H1 (cell line): ENCODE measurements around the gene HARS1. TPM values are rescaled to one million over a fixed set of nuclear protein-coding genes. Genes with fewer than 3 reads are reported as not detected.

Source experiments
- CTCF ChIA-PET: fragments of 300-600 bp; sonication (Branson Sonifier 250); formaldehyde crosslinking; loops from one replicate; lab custom pipeline; 2021; ENCODE audit not compliant: partially characterized antibody; lab: Charles Lee
- POLR2A ChIA-PET: fragments of 300-600 bp; sonication (Branson Sonifier 250); formaldehyde crosslinking; loops from one replicate; lab custom pipeline; 2021; ENCODE audit warnings: inconsistent platforms; ENCODE audit not compliant: partially characterized antibody; lab: Charles Lee
- DNase-seq, 2 experiments: peaks; one replicate each; pipeline versions ENCODE4 v3.0.0 to v3.0.0-alpha.2; 2010 to 2022; ENCODE audit warnings: low spot score in 2 of 2, low read depth in 1 of 2, mixed read lengths in 1 of 2
- FAIRE-seq: peaks from 2 replicates; lab custom pipeline; 2011; peaks lifted over from hg19 to GRCh38; lab: Jason Lieb, UNC
- H2AFZ ChIP-seq: 2 replicates; pipeline ENCODE4 v1.8.1; 2012; ENCODE audit warnings: low read length, inconsistent platforms
- H2AK5ac ChIP-seq: 2 replicates; pipeline ENCODE4 v1.6.1; 2013; ENCODE audit warnings: low read depth, low read length
- H2BK120ac ChIP-seq: replicated peaks from 2 replicates; pipeline ENCODE3; 2013; ENCODE audit warnings: low read depth, low read length, inconsistent platforms
- H2BK12ac ChIP-seq: 2 replicates; pipeline ENCODE4 v1.6.1; 2013; ENCODE audit warnings: low read depth, low read length
- H2BK15ac ChIP-seq: 2 replicates; pipeline ENCODE4 v1.6.1; 2013; ENCODE audit warnings: low read length
- H2BK20ac ChIP-seq: 2 replicates; pipeline ENCODE4 v1.6.1; 2013; ENCODE audit warnings: low read length
- H2BK5ac ChIP-seq: 2 replicates; pipeline ENCODE4 v1.6.1; 2013; ENCODE audit warnings: low read depth, low read length
- H3K14ac ChIP-seq: 2 replicates; pipeline ENCODE4 v1.6.1; 2013; ENCODE audit warnings: inconsistent platforms; ENCODE audit not compliant: insufficient read length
- H3K18ac ChIP-seq: 2 replicates; pipeline ENCODE4 v1.6.1; 2013; ENCODE audit warnings: low read length; ENCODE audit errors: extremely low read depth
- H3K23ac ChIP-seq: 2 replicates; pipeline ENCODE4 v1.6.1; 2013; ENCODE audit warnings: inconsistent platforms; ENCODE audit not compliant: insufficient read length
- H3K23me2 ChIP-seq: 2 replicates; pipeline ENCODE4 v1.6.1; 2013; ENCODE audit warnings: low read depth, low read length
- H3K27ac ChIP-seq: 2 replicates; pipeline ENCODE4 v1.6.1; 2011; ENCODE audit warnings: low read depth, low read length, inconsistent platforms
- H3K27me3 ChIP-seq, 4 experiments: replicated peaks in 1 of 4; 1 replicate in 1 of 4; 2 replicates in 3 of 4; pipeline versions ENCODE4 v1.6.1 to v1.8.1; 2011 to 2013; ENCODE audit warnings: low read length in 3 of 4, mild to moderate bottlenecking in 3 of 4, inconsistent platforms in 2 of 4, mixed read lengths in 2 of 4, moderate library complexity in 1 of 4; ENCODE audit not compliant: control insufficient read depth in 3 of 4, insufficient read depth in 3 of 4; ENCODE audit errors: extremely low read depth in 1 of 4
- H3K36me3 ChIP-seq, 4 experiments: 2 replicates each; pipeline versions ENCODE4 v1.6.1 to v1.8.1; 2011 to 2013; ENCODE audit warnings: mild to moderate bottlenecking in 4 of 4, low read length in 3 of 4, moderate library complexity in 2 of 4, control low read depth in 1 of 4, inconsistent platforms in 1 of 4; ENCODE audit not compliant: insufficient read depth in 4 of 4, control insufficient read depth in 2 of 4
- H3K4ac ChIP-seq: replicated peaks from 2 replicates; pipeline ENCODE3; 2013; ENCODE audit warnings: low read length, low read depth, mixed read lengths, inconsistent platforms; ENCODE audit not compliant: insufficient read length
- H3K4me1 ChIP-seq, 4 experiments: replicated peaks in 1 of 4; 1 replicate in 1 of 4; 2 replicates in 3 of 4; pipeline versions ENCODE4 v1.6.1 to v1.8.1; 2011 to 2013; ENCODE audit warnings: low read length in 3 of 4, inconsistent platforms in 2 of 4, mixed read lengths in 1 of 4; ENCODE audit not compliant: insufficient read depth in 4 of 4, control insufficient read depth in 3 of 4
- H3K4me2 ChIP-seq, 2 experiments: 2 replicates each; pipeline versions ENCODE4 v1.6.1 to v1.8.1; 2011 to 2013; ENCODE audit warnings: low read depth in 2 of 2, low read length in 2 of 2, control low read depth in 1 of 2, inconsistent platforms in 1 of 2, mild to moderate bottlenecking in 1 of 2; ENCODE audit not compliant: insufficient read depth in 1 of 2
- H3K4me3 ChIP-seq, 4 experiments: fragments of 200-600, 300-600 bp in 1 of 4; sonication (generic), shearing (Covaris generic), sonication (Bioruptor Twin) in 1 of 4; 2 replicates each; pipeline versions ENCODE4 v1.5.1 to v1.8.1; 2011 to 2016; ENCODE audit warnings: low read length in 4 of 4, low read depth in 3 of 4, control low read depth in 2 of 4, inconsistent platforms in 2 of 4, mild to moderate bottlenecking in 2 of 4, mixed read lengths in 1 of 4, moderate library complexity in 1 of 4; ENCODE audit not compliant: insufficient read depth in 2 of 4; ENCODE audit errors: extremely low read depth in 1 of 4
- H3K56ac ChIP-seq: replicated peaks from 2 replicates; pipeline ENCODE3; 2013; ENCODE audit warnings: low read depth, mild to moderate bottlenecking, mixed read lengths, low read length, inconsistent platforms; ENCODE audit not compliant: insufficient read length
- H3K79me1 ChIP-seq: 2 replicates; pipeline ENCODE4 v1.6.1; 2013; ENCODE audit warnings: low read depth, low read length, control low read depth
- H3K79me2 ChIP-seq, 2 experiments: 2 replicates each; pipeline versions ENCODE4 v1.6.1 to v1.8.1; 2012 to 2013; ENCODE audit warnings: low read length in 2 of 2, mild to moderate bottlenecking in 2 of 2, inconsistent platforms in 1 of 2; ENCODE audit not compliant: insufficient read depth in 2 of 2, control insufficient read depth in 1 of 2
- H3K9ac ChIP-seq, 4 experiments: replicated peaks in 1 of 4; 1 replicate in 1 of 4; 2 replicates in 3 of 4; pipeline versions ENCODE4 v1.6.1 to v1.8.1; 2011 to 2013; ENCODE audit warnings: low read depth in 3 of 4, low read length in 3 of 4, control low read depth in 2 of 4, mild to moderate bottlenecking in 2 of 4, moderate library complexity in 2 of 4, inconsistent platforms in 1 of 4; ENCODE audit errors: extremely low read depth in 1 of 4
- H3K9me3 ChIP-seq, 2 experiments: 2 replicates each; pipeline versions ENCODE4 v1.6.1 to v1.8.1; 2012 to 2013; ENCODE audit warnings: mild to moderate bottlenecking in 2 of 2, moderate library complexity in 2 of 2, control low read depth in 1 of 2, inconsistent platforms in 1 of 2, low read depth in 1 of 2, low read length in 1 of 2, mixed read lengths in 1 of 2; ENCODE audit not compliant: insufficient read depth in 2 of 2
- H4K20me1 ChIP-seq, 2 experiments: replicated peaks in 1 of 2; 2 replicates each; pipeline versions ENCODE3 to v1.8.1; 2011 to 2013; ENCODE audit warnings: inconsistent platforms in 2 of 2, low read length in 2 of 2, mild to moderate bottlenecking in 1 of 2; ENCODE audit not compliant: insufficient read depth in 2 of 2, control insufficient read depth in 1 of 2
- H4K5ac ChIP-seq: 2 replicates; pipeline ENCODE4 v1.6.1; 2013; ENCODE audit warnings: low read length, low read depth, mixed read lengths, inconsistent platforms; ENCODE audit not compliant: insufficient read length
- H4K8ac ChIP-seq: 2 replicates; pipeline ENCODE4 v1.8.0; 2013; ENCODE audit warnings: mild to moderate bottlenecking, moderate library complexity, low read length, inconsistent platforms; ENCODE audit not compliant: insufficient read depth; ENCODE audit errors: extremely low read depth
- H4K91ac ChIP-seq: replicated peaks from 2 replicates; pipeline ENCODE3; 2013; ENCODE audit warnings: low read length, mixed read lengths, inconsistent platforms; ENCODE audit not compliant: insufficient read length
- BRCA1 ChIP-seq: IDR thresholded peaks from 2 replicates; pipeline ENCODE4 v1.6.1; 2012; ENCODE audit warnings: low read depth, low read length, improper control_type of control experiment
- CREB1 ChIP-seq: IDR thresholded peaks from 2 replicates; pipeline ENCODE4 v1.6.1; 2012; ENCODE audit warnings: inconsistent platforms
- CTBP2 ChIP-seq: IDR thresholded peaks from 2 replicates; pipeline ENCODE4 v1.7.0; 2011; ENCODE audit warnings: borderline replicate concordance, mild to moderate bottlenecking, moderate library complexity, mixed read lengths, low read length; ENCODE audit not compliant: insufficient read depth, insufficient read length
- EP300 ChIP-seq, 2 experiments: IDR thresholded peaks; 1 replicate in 1 of 2; 2 replicates in 1 of 2; pipeline ENCODE4 v1.6.1; 2011 to 2012; ENCODE audit warnings: low read depth in 2 of 2, low read length in 2 of 2, mild to moderate bottlenecking in 2 of 2, borderline replicate concordance in 1 of 2, inconsistent platforms in 1 of 2, moderate library complexity in 1 of 2
- EZH2 ChIP-seq: fragments of 200-600 bp; sonication (generic); IDR thresholded peaks from 2 replicates; pipeline ENCODE4 v1.7.1; 2012; ENCODE audit warnings: low read depth, mild to moderate bottlenecking, moderate library complexity, low read length, inconsistent platforms; ENCODE audit not compliant: severe bottlenecking
- GABPA ChIP-seq: IDR thresholded peaks from 2 replicates; pipeline ENCODE4 v1.6.1; 2011; ENCODE audit warnings: mild to moderate bottlenecking, low read length, moderate library complexity, borderline replicate concordance; ENCODE audit not compliant: insufficient read depth
- HDAC6 ChIP-seq: IDR thresholded peaks from one replicate; pipeline ENCODE4 v1.7.1; 2012; ENCODE audit warnings: low read depth, mild to moderate bottlenecking, inconsistent platforms, low read length, moderate library complexity
- JUN ChIP-seq: IDR thresholded peaks from 2 replicates; pipeline ENCODE4 v1.6.1; 2011; ENCODE audit warnings: low read depth, mild to moderate bottlenecking, improper control_type of control experiment, low read length
- KDM1A ChIP-seq: fragments of 200-600, 300-600 bp; sonication (generic); IDR thresholded peaks from 2 replicates; pipeline ENCODE4 v1.7.1; 2016; ENCODE audit warnings: mild to moderate bottlenecking, low read length, borderline replicate concordance
- PHF8 ChIP-seq: fragments of 200-600 bp; sonication (generic); conservative IDR thresholded peaks from 2 replicates; pipeline ENCODE4 v1.7.1; 2012; ENCODE audit warnings: low read depth, mild to moderate bottlenecking, inconsistent platforms, low read length, moderate library complexity
- POLR2A ChIP-seq, 2 experiments: IDR thresholded peaks; 1 replicate in 1 of 2; 2 replicates in 1 of 2; pipeline ENCODE4 v1.6.1; 2011; ENCODE audit warnings: low read depth in 2 of 2, low read length in 2 of 2, mild to moderate bottlenecking in 2 of 2; ENCODE audit errors: control extremely low read depth in 1 of 2
- SAP30 ChIP-seq: fragments of 300-600 bp; sonication (generic); IDR thresholded peaks from 2 replicates; pipeline ENCODE4 v1.7.1; 2012; ENCODE audit warnings: low read length, moderate library complexity, mild to moderate bottlenecking, inconsistent platforms; ENCODE audit not compliant: insufficient read depth, insufficient replicate concordance
- SP4 ChIP-seq: IDR thresholded peaks from 2 replicates; pipeline ENCODE4 v1.6.1; 2012; ENCODE audit warnings: low read length, inconsistent platforms
- TEAD4 ChIP-seq: IDR thresholded peaks from 2 replicates; pipeline ENCODE4 v1.6.1; 2012; ENCODE audit warnings: low read depth, low read length, inconsistent platforms, mixed read lengths
- WGBS, 2 experiments: shearing (Covaris generic) in 1 of 2; methylation state at CpG; one replicate each; pipeline versions ENCODE4 v1.1.6 to v1.1.7; 2013 to 2015; ENCODE audit warnings: low lambda C conversion rate in 2 of 2, mixed read lengths in 2 of 2, inconsistent platforms in 1 of 2, low coverage in 1 of 2, missing lambda C conversion rate in 1 of 2; ENCODE audit not compliant: insufficient replicate concordance in 2 of 2, insufficient coverage in 1 of 2, insufficient read length in 1 of 2; ENCODE audit errors: extremely low coverage in 1 of 2, missing lambda C conversion rate in 1 of 2; 5-methylcytosine and 5-hydroxymethylcytosine counted together
- polyA plus RNA-seq, 7 experiments: library from polyadenylated mRNA; depleted of rRNA in 3 of 7; stranded (reverse) in 5 of 7; unstranded in 2 of 7; fragments of >200 nt in 5 of 7; fragments of 200-250 nt in 2 of 7; gene quantifications; 1 replicate in 5 of 7; 2 replicates in 1 of 7; 4 replicates in 1 of 7; pipeline versions ENCODE4 v1.2.1 to v1.2.3, GENCODE V29; 2011 to 2013; ENCODE audit warnings: missing spikeins in 2 of 7, mixed read lengths in 2 of 7
- total RNA-seq: library from RNA; stranded (reverse); fragmentation: NEBNext Ultra II Directional; extraction: Animal tissue kit (Norgen Biotek cat#: 25700); gene quantifications from 2 replicates; pipeline ENCODE4 v1.2.1, GENCODE V29; 2021

The HARS1 gene
- total and polyA plus RNA-seq, 2 of the 8 experiments (the other 6 are each of a cell fraction or from before 2014, with no cell fraction given), result 27.8 to 56.8 TPM

- Histone ChIP-seq H2BK12ac (no peak overlapping the region), H3K4ac (no peak overlapping the region), H3K79me1 (peaks cover 5% of the 10 kb centered on the region), H2BK5ac (no peak overlapping the region), H3K4me3 (no peak overlapping the region), H2BK120ac (no peak overlapping the region), H3K27ac (no peak overlapping the region), H3K23ac (no peak overlapping the region), H4K20me1 (peaks cover 1 to 4% of the 10 kb centered on the region in 2 experiments), H3K9ac (no peak overlapping the region), H3K79me2 (peaks cover 0 to 25% of the 10 kb centered on the region in 2 experiments; a peak in 2 of 4 replicates), H3K23me2 (peaks cover 7% of the 10 kb centered on the region; the same call in 1 of the 2 replicates), H3K14ac (no peak overlapping the region), H2AK5ac (no peak overlapping the region), H3K56ac (no peak overlapping the region), H3K18ac (no peak overlapping the region), H3K9me3 (no peaks in the 10 kb centered on the region), H4K8ac (no peak overlapping the region), H4K91ac (no peak overlapping the region), H3K36me3 (peaks cover 19 to 52% (median 46%) of the 10 kb centered on the region in 4 experiments), H3K4me1 (peaks cover 0 to 2% (median 0%) of the 10 kb centered on the region in 4 experiments; a peak in 1 of 7 replicates), H2BK15ac (no peak overlapping the region), H3K27me3 (no peaks in the 10 kb centered on the region), H2AFZ (no peak overlapping the region), H2BK20ac (no peak overlapping the region), H3K4me2 (no peak overlapping the region), H4K5ac (no peak overlapping the region)
- ChIA-PET CTCF (no interaction called here), POLR2A (interaction anchor here (1.0 to 7.5 kb wide), 3 partner anchors 22 to 48 kb away, joined by 4 to 85 read pairs (median 5); partner anchors contain the start of genes IK, NDUFA2 and WDR55)
- WGBS, 2 experiments, result 96% methylated on average over 5 of the region's 5 CpGs; no CpG with 5 or more reads in 1 of the 2 experiments
- no peak for DNase-seq
- FAIRE-seq, result no peak
- TF ChIP-seq SAP30 (no peak), EP300 (IDR thresholded peaks at IDR 0.05; ENCODE audit: borderline replicate concordance in 1 of 2, low read depth in 2 of 2, low read length in 2 of 2) (no peak), JUN (no peak), GABPA (no peak), BRCA1 (no peak), KDM1A (no peak), POLR2A (IDR thresholded peaks at IDR 0.05; ENCODE audit: control extremely low read depth in 1 of 2, low read depth in 2 of 2, low read length in 2 of 2) (no peak), CREB1 (no peak), PHF8 (no peak), SP4 (no peak), HDAC6 (no peak), EZH2 (no peak), TEAD4 (no peak), CTBP2 (no peak)
Observed at GRCh38 chr5:140694276-140694675, 3.1 kb upstream of the HARS1 start.
